ENCODE results near the gene BMPR1B.

Gene BMPR1B

DNA sequence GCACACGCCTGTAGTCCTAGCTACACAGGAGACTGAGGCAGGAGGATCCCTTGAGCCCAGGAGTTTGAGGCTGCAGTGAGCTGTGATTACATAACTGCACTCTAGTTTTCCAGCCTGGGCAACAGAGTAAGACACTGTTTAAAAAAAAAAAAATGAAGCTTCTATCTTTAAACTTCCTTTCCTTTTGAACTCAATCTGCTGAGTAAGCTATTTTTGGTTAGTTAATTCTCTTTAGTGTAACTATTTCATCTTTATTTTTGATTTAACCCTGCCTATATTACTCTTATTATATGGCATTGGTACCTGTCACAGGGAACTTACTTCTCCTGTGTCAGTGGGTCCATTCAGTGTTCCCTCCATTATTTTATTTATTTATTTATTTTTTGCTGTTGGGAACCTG, 160.8 kb downstream of the BMPR1B start:
- no peak for DNase-seq

DNA sequence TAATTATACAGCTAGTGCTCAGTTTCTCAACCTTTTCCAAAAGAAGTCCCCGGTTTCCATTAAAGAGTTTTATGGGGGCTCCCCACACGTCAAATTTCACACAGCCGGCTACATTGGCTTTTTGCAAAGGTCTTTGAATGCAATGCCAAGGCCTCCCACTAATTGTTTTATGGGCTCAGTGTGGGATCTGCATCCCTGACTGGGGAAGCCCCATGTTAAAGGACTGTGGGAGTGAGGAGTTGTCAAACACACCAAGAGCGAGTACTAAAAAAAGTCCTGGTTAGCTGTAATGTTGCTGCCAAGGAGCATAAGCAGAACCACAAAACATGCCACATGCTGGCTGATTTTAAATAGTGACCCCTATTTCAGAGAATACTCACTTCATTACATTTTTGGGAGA, 162.6 kb downstream of the BMPR1B start:
- DNase-seq, result no peak

GRCh38 chr4:94924566-94924965, 166.8 kb downstream of the BMPR1B start:
- DNase-seq, result no peak

DNA sequence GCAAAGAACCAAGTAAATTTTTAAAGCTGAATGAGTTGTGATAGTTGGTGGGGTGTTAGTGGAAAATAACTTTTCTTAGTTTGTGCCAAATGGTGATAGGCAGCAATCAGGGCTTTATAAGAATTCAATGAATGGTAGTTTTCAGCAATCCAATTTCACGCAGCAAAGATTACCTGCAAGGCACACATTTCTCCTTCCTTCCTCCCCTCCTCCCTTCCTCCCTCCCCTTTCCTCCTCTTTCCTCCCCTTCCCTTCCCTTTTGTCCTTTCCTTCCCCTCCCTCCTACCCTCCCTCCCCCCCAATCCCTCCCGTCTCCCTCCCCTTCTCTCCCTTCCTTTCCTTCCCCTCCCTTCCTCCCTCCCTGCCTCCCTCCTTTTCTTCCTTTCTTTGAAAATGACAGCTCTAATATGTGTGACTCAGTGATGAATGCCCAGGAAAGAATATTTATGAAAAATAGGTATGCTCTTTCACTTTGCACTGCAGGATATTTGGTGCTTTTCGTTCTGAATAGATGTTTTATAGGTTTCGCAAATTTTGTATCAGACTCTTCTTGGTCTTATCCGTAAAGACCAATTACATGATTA, 168.1 kb downstream of the BMPR1B start:
- no peak for DNase-seq

- DNase-seq, result no peak
Measured at GRCh38 chr4:94926936-94927335, 169.2 kb downstream of the BMPR1B start.

- no peak for DNase-seq
Measured at GRCh38 chr4:94927696-94928095, 169.9 kb downstream of the BMPR1B start.

DNA sequence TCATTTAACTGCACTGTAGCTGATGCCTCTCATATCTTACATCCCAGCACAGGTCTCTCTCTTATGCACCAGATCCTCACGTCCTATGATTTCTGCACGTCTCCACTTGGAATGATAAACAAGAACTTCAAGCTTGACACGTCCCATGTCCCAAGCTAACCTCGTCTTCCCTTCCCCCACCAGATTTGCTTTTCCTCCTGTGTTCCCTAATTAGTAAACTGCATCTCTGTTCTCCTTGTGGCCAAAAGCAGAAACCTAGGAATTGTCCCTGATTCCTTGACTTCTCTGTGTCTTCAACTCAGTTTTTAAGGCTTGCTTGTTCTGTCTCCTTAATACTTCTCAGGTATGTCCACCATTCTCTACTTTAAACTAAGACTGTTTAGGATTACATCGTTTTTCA, 171.9 kb downstream of the BMPR1B start:
- no peak for DNase-seq

DNA sequence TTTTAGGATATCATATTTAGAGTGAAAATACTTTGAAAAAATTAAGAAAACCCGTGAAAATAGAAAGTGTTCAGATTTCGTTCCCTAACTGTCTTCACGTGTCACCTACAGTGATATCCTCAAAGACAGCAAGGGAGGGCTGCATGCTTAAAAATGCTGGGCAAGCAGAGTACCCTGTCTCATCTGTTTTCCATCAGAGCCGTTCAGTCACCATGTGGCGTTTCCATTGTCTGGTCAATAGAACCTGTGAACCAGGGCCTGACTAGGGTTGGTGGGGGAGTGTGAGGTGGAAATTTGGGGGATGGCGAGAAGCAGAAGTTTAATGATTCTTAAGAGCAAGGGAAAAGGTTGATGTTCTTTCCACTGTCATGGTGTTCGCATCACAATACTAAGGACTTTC, 173.9 kb downstream of the BMPR1B start:
- no peak for DNase-seq

- no peak for DNase-seq
Measured at GRCh38 chr4:94932366-94932765, 174.6 kb downstream of the BMPR1B start.

DNA sequence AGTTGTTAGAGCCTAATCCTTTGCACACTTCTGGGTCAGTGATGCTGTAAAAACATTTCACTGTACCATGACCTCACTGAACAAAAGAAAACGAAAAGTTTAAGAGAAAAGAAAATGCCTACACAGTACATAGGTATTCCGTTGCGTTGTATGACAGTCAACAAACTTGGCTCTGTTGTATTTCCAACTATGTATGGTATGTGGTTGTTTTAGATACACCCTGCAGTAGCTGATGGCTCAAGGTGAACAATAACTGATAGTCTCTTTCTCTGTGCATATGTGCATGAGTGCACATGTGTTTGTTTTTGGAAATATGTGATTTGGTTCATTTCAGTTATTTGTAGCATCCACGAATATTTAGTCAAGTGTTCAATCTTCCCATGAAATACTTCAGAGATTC, 176.0 kb downstream of the BMPR1B start:
- no peak for DNase-seq

- no peak for DNase-seq
Measured at GRCh38 chr4:94934201-94934600, 176.4 kb downstream of the BMPR1B start.

DNA sequence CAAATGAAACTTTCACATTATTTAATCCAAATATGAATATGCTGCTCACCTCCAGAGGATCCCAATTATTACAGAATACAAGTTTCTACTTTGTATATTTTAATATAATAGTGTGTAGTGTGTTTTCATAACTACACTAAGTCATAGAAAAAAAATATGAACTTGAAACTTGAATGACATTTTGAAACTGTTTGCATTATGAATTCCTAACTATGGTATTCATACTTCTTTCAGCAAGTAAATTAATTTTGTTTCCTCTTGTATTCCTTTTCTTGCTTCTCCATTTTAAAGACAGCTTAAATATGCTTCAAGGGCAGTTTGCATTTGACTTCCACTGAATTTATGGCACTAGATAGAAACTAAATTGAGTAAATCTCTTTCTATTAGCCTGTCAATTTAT, 177.1 kb downstream of the BMPR1B start:
- DNase-seq, result no peak

DNA sequence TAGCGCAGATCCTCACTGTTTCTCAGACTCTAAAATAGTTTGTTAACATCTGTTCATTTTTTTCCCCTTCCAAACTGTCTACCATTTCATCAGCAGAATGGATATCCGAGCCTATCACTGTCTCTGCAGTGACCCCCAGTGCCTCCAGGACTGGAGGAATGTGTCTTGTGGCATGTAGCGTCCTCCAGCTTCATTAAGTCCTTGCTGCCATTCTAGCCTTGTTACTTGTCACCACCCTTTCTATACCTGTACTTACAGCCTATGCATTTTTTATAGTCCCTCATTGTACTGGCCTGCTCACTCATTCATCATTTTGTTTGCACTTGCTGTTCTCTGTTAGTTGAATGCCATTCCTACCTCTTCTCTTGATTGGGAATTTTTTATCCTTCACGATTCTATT, 179.1 kb downstream of the BMPR1B start:
- no peak for DNase-seq

DNA sequence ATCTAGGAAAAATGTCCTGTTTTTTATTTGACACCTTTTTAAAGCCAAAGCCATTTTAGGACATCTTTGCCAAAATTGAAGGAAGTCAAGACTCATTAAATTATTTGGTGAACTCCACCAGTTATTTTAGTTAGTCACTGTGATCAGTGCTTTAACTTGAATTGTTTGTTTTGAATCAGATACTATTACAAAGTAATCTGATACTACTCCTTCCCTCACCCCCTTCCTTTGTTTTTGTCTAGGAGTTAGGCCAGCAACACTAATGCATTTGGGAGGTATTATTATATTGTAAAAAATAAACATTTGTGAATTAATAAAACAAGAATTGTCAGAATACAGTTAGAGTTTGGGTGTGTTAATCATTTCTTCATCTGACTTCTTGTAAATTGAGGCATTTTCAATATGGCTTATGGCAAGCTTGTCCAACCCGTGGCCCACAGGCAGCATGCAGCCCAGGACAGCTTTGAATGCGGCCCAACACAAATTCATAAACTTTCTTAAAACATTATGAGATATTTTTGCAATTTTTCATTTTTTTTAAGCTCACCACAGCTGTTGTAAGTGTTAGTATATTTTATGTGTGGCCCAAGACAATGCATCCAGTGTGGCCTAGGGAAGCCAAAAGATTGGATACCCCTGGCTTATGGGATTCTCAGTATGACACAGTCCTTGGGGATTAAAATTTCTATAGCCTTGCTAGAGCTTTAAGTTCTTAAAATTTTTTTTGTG, 182.2 kb downstream of the BMPR1B start:
- DNase-seq, result no peak

- DNase-seq, result no peak
Measured at GRCh38 chr4:94940520-94940908, 182.8 kb downstream of the BMPR1B start.

DNA sequence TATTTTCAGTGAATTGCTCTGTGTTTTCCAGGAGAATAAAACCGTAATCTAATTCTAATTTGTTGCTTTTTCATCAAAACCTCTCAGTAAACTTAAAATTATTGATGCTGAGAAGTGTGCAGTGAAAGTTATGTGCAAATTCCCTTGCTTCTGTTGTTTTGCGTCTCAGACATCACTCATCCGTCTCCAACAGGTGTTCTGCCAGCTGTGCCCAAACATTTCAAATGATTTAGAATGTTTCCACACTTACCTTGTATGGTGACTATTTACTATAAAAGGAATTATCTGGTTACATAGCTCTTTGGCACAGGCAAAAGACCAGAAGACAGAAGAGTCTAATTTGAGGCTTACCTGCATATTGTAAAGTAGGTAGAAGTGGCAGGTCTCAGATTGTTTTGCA, 184.0 kb downstream of the BMPR1B start:
- no peak for DNase-seq

DNA sequence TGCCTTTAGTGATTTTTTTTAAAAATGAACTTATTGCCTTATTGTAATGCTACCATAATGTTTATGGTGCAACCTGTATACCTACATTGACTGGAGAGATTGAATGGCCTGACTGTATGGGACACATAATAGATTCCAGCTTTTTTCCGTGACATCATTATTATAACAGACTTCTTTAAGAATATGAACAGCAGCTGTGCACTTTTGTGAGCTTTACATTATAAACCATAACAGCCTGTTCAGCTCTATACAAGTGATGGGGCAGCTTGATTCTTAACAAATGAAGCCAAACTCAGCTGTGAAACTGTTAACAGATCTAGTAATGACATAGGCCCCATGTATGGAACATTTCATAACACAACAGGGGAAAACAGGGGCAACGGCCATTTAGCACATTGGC, 187.0 kb downstream of the BMPR1B start:
- DNase-seq, result no peak

- DNase-seq, result no peak
Measured at GRCh38 chr4:94947681-94948108, 189.9 kb downstream of the BMPR1B start.

- DNase-seq, result no peak
Measured at GRCh38 chr4:94954251-94954650, 196.5 kb downstream of the BMPR1B start.

- DNase-seq, result no peak
Measured at GRCh38 chr4:94957030-94957429, 199.3 kb downstream of the BMPR1B start.

DNA sequence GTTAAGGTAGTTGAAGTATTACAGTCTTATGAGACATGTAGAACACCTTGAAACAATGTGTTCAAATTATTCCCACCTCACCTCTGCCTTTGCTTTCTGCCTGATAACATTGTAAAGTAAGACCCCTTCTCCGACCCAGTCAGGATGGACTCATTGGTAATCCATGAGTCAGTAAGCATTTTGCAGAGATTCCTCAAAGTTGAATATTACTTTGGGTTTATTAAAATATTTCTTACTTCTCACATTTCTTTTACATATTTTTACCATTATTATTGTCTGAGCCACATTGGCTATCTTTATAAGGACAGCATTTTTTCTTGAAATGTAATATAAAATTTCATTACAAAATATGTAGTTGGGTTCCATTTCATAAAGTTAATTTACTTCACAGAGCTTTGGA, 201.6 kb downstream of the BMPR1B start:
- DNase-seq, result no peak

DNA sequence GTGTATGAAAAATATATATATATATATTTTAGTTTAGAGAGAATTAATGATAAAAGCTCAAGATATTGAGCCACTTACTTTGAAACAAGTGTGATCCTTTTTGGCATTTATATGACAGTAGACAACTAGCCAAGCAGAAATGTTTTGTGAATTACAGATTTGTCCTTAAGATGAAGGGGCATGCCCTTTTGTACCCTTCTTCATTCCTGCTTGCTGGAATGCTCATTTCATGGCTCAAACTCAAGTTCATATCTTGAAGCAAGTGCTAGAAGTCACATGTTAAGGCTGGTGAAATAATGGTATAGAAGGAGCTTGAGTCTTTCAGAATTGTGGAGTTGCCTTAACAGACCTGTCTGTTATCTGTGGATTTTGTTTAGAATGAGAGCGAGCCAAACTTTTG, 203.0 kb downstream of the BMPR1B start:
- DNase-seq, result no peak

DNA sequence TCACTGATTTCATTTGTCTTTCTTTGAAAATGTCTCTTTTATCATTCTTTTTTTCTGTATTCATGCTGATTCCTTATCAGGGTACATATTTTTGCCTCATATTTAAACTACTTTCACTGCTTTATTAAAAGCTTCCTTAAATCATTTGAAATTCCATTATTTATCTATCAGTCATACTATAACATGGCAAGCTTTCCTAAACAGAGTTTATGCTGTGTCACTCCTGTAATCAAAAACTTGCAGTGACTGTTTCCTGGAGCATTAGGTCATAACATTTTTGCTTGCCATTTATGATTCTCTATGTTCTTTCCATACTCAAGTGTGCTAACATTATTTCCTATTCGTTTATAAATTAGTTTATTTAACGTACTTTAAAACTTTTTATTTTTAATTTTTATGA, 203.7 kb downstream of the BMPR1B start:
- no peak for DNase-seq

GRCh38 chr4:94962484-94962883, 204.7 kb downstream of the BMPR1B start:
- DNase-seq, result no peak

- no peak for DNase-seq
Measured at GRCh38 chr4:94965852-94966251, 208.1 kb downstream of the BMPR1B start.

Measured in RPMI8226 (cell line).